CD4-positive, alpha-beta T cell treated with Interferon gamma for 1 hour (primary cell): ENCODE data around the gene RGS4.
"Not testable (repeated sequence)": the region's sequence is repeated elsewhere in the genome, so short reads cannot be mapped to it uniquely, and the experiment has no call there.

Experiments used
- DNase-seq: peaks from one replicate; pipeline ENCODE4 v3.0.0-alpha.2; 2020

RGS4 gene

GRCh38 chr1:163069655-163070277 is 605 bp downstream of the RGS4 start:
- DNase-seq, result no peak

- peak; percentile 1 for DNase-seq
These were observed 2.5 kb downstream of the RGS4 start for GRCh38 chr1:163071405-163072255.

- no peak for DNase-seq
These were observed 3.5 kb downstream of the RGS4 start for GRCh38 chr1:163072658-163073057.

- no peak for DNase-seq
These were observed 4.8 kb downstream of the RGS4 start for GRCh38 chr1:163074004-163074403.

GRCh38 chr1:163074716-163075284 is 5.6 kb downstream of the RGS4 start:
- DNase-seq, result no peak

- DNase-seq, result no peak
These were observed 6.9 kb downstream of the RGS4 start for GRCh38 chr1:163076044-163076443.

- no peak for DNase-seq
These were observed 7.3 kb downstream of the RGS4 start for GRCh38 chr1:163076446-163076845.

- DNase-seq, result no peak
These were observed 8.0 kb downstream of the RGS4 start for GRCh38 chr1:163076981-163077761.

GRCh38 chr1:163082971-163083370 is 13.8 kb downstream of the RGS4 start:
- no peak for DNase-seq

- DNase-seq, result no peak
These were observed 14.5 kb downstream of the RGS4 start for GRCh38 chr1:163083690-163084089.

GRCh38 chr1:163084330-163084729 is 15.2 kb downstream of the RGS4 start:
- DNase-seq, result no peak

GRCh38 chr1:163085041-163085903 is 16.1 kb downstream of the RGS4 start:
- no peak for DNase-seq

- DNase-seq, result no peak
These were observed 16.7 kb downstream of the RGS4 start for GRCh38 chr1:163085904-163086268.

GRCh38 chr1:163089117-163089516 is 20.0 kb downstream of the RGS4 start:
- not testable (repeated sequence) for DNase-seq

GRCh38 chr1:163090321-163090945 is 21.3 kb downstream of the RGS4 start:
- DNase-seq, result no peak

GRCh38 chr1:163093169-163093568 is 24.0 kb downstream of the RGS4 start:
- no peak for DNase-seq

- no peak for DNase-seq
These were observed 24.4 kb downstream of the RGS4 start for GRCh38 chr1:163093579-163093978.

- DNase-seq, result no peak
These were observed 25.0 kb downstream of the RGS4 start for GRCh38 chr1:163094182-163094581.

- no peak for DNase-seq
These were observed 25.4 kb downstream of the RGS4 start for GRCh38 chr1:163094589-163094988.

- DNase-seq, result no peak
These were observed 26.1 kb downstream of the RGS4 start for GRCh38 chr1:163095213-163095612.

- no peak for DNase-seq
These were observed 33.4 kb downstream of the RGS4 start for GRCh38 chr1:163102590-163102989.
